Cortex of kidney (tissue), 1 donor: ENCODE results near the gene PADI6.

ENCODE experiments used
- DNase-seq: peaks from one replicate; lab custom pipeline; 2025; lab: John Stamatoyannopoulos, UW

Gene PADI6

DNA sequence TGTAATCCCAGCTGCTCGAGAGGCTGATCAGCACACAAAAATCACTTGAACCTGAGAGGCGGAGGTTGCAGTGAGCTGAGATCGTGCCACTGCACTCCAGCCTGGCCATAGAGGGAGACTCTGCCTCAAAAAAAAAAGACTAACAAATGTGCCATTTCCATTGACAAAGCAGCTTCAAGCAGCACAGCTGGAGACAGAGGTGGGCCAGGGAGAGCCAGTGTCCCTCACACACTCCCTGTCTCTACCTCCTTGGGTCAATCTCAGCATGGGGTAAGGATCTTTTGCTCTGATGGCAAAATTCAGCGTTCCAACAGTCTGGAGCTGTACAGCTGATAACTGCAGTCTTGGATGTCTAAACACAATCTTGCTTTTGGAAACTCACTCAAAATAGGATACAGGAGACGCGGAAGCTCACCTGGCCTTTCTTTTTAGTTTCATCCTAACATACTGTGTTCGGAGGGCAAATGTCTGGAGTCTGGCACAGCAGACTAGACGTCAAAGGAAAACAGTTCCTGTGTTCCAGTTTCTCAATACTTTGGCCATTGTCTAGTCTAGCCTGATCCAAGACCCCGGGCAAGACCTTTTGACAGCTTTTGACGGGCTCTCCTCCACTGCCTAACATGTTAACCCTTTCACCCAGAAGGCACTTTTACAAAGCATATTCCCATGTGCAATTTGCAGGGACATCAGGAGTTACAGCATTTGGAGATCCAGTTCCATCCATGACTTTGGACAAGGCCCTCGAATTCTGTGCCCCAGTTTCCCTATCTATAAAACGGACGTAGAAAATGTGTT, 64.6 kb downstream of the PADI6 start:
- DNase-seq: no peak

DNA sequence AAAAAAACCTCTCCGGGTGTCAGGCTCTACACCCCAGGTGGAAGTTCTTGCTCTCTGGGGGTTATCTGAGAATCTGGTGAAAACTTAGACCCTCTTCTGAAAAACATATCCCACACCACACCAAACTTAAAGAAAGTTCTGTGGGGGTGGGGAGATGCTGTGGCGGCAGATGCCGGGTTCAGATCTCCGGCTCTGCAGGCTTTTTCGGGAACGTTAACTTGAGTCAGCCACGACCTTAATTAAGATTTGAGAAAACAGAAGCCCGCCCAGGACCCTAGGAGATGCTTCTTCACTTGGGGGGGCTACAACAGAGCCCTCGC, 65.2 kb downstream of the PADI6 start:
- no peak for DNase-seq

- no peak for DNase-seq
Observed at GRCh38 chr1:17437580-17438317, 65.8 kb downstream of the PADI6 start.

DNA sequence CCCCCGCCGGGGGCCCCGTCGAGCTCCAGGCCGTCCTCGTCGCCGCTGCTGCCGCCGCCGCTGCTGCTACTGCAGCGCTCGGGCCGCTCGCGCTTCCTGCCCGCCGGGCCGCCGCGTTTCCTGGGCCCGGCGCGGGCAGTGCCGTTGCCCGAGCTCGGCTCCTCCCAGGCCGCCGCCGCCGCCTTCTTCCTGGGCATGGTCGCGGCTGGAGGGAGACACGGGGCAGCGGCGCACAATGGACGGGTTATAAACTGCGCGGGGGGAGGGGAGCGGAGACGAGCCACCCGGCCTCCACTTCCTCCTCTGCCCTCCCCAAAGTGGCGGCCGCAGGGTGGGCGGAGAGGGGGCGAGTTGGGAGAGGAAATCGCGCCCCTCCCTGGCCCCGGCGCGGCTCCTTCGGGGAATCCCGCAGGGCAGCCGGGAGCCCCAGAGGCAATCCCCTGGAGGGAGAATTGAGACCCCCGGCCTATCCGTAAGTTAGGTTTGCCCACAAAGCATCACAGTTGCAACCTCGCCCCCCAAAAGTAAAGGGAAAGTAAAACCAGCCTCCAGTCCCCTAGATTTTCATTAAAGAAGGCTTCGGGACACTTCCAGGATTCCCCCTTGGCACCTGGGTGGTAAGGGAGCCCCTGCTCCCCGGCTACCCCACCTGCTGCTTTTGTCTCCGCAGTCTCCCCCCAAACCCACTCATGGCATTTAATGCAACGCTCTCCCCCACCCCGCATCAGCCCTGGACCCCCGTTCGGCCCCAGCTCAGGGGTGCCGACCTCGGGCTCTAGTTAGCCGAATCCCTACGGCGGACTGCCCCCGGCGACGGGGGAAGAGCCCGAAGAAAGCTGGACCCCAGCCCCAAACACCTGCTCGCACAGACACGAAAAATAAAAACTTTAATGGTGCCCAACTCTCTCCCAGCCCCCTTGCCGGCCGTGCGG, 66.6 kb downstream of the PADI6 start:
- DNase-seq: no peak

DNA sequence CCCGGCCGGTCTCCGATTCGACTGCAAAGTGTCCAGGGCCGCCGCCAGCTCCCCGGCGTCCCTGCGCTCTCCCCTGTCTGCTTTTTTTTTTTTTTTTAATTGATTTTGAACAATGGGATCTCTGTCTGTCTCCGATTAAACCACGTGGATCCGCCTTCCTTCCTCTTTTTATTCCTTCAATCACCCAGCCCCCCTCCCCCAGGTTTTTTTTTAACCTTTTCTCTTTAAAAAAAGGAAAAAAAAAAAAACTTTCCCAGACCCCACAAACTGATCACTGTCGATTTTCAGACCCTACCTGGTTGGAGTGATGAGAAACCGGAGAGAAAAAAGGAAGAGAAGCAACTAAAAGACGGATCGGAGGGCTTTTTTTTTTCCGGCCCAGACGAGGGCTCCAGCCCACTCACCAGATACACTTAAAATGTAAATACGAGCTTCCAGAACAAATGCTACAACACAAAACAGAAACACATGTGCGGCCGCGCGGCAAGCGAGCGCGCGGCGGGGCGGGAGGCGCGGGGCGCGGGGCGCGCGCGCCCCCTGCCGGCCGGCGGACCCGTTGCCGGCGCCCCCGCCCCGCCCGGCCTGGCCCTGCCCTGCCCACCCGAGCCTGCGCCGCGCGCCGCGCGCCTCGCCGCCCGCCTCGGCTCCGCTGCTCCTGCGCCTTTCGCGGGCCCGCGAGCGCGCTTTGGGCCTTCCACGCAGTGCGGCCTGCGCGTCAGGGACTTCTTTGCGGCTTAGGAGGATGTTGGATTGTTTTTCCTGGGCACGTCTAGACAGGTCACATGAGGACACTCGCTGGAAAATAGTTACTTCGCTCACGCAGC, 67.5 kb downstream of the PADI6 start, which contains the start of gene RCC2:
TSS of gene RCC2 (minus strand) at position 428 of the 824 bp plus-strand sequence. CDS start 1,163 bp downstream, outside the sequence.
- no peak for DNase-seq

DNA sequence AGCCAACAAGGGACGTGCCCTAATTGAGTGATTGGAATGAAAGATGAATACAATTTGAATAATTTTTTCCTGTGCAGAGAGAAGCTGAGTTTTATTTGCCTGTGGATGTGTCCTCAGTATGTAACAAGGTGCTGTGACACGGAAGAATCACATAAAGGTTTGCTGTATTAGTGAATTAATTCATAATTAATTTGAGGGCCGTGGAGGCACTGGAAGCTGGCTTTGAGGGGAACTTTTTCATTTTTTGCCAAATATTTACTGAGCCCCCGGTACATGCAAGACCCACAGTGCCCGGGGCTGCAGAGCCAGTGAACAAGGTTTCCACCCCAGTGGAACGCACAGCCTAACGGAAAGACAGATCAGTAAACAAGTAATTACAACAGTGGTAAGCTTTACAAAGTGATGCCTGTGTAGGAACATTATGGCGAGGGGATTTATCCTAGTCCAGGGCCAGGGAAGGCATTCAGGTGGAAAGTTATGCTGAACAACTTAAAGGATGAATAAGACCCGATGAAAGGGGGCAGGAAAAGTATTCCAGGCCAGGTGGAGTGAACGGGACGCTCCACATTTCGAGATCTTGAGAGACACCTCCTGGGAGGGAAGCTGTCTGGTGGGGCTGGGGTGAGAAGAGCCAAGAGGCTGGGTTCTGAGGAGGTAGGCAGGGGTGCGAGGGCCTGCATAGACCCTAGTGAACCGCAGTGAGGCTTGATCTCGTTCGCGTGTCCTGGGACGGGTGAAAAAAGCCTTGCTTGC, 68.3 kb downstream of the PADI6 start:
- DNase-seq: no peak

- no peak for DNase-seq
Observed at GRCh38 chr1:17440827-17441168, 68.8 kb downstream of the PADI6 start.

DNA sequence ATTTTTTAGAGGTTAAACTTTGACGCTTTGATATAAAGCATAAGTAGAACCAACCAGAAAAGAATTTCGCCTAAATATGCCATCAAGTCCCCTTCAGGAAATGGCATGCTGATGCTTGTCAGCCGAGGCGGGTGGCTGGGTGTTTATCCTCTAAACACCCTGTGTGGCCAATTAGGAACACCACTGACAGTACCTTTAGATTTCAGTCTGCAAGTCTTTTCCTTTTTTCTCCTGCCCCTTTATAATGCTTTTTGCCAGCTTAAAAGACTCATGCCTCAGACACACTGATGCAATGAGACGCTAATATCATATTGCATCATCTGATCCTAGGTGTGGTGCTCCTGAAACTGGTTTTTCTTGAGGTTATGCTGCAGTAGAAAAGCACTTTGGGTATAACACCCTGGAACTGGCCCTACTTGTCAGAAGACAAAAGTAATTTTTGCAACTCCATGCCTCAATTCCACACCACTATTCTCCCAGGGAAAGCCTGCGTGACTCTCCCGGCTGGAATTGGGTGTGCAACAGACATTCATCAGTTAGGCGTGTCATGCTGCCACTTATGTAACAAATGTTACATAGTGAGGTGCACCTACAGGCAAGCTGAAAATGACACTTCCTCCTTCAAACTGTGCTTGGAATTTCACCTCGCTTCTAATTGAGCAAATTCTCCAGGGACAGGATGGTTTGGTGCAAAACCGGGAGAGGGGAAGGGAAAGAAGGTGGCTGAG, 69.4 kb downstream of the PADI6 start:
- no peak for DNase-seq

GRCh38 chr1:17441993-17442357, 70.0 kb downstream of the PADI6 start:
- DNase-seq: no peak

GRCh38 chr1:17442841-17443240, 70.8 kb downstream of the PADI6 start:
- no peak for DNase-seq

GRCh38 chr1:17447501-17447992, 75.6 kb downstream of the PADI6 start:
- no peak for DNase-seq
